ENCODE data around the gene A2M.

A2M gene

GRCh38 chr12:9077152-9078031, 38.3 kb downstream of the A2M start:
- Histone ChIP-seq H3K27ac (ENCODE audit: low read length) (no peak overlapping the region), H3K4me3 (ENCODE audit: low read length) (no peak overlapping the region), H3K36me3 (ENCODE audit: control insufficient read depth, low read depth, low read length) (no peaks in the 10 kb centered on the region), H3K9me3 (ENCODE audit: control insufficient read depth, low read depth, low read length) (no peaks in the 10 kb centered on the region), H3K9ac (ENCODE audit: low read length) (no peak overlapping the region), H3K27me3 (ENCODE audit: control insufficient read depth, insufficient read depth, low read length) (no peaks in the 10 kb centered on the region), H3K4me1 (ENCODE audit: control insufficient read depth, low read depth, low read length) (no peaks in the 10 kb centered on the region)

GRCh38 chr12:9076733-9077132, 39.0 kb downstream of the A2M start:
- Histone ChIP-seq H3K4me3 (ENCODE audit: low read length) (no peak overlapping the region), H3K27ac (ENCODE audit: low read length) (no peak overlapping the region), H3K36me3 (ENCODE audit: control insufficient read depth, low read depth, low read length) (no peaks in the 10 kb centered on the region), H3K9me3 (ENCODE audit: control insufficient read depth, low read depth, low read length) (no peaks in the 10 kb centered on the region), H3K9ac (ENCODE audit: low read length) (no peak overlapping the region), H3K4me1 (ENCODE audit: control insufficient read depth, low read depth, low read length) (no peaks in the 10 kb centered on the region), H3K27me3 (ENCODE audit: control insufficient read depth, insufficient read depth, low read length) (no peaks in the 10 kb centered on the region)

- Histone ChIP-seq H3K27ac (ENCODE audit: low read length) (no peak overlapping the region), H3K27me3 (ENCODE audit: control insufficient read depth, insufficient read depth, low read length) (no peaks in the 10 kb centered on the region), H3K9ac (ENCODE audit: low read length) (no peak overlapping the region), H3K9me3 (ENCODE audit: control insufficient read depth, low read depth, low read length) (no peaks in the 10 kb centered on the region), H3K4me3 (ENCODE audit: low read length) (no peak overlapping the region), H3K4me1 (ENCODE audit: control insufficient read depth, low read depth, low read length) (no peaks in the 10 kb centered on the region), H3K36me3 (ENCODE audit: control insufficient read depth, low read depth, low read length) (no peaks in the 10 kb centered on the region)
These were observed 40.6 kb downstream of the A2M start for GRCh38 chr12:9075138-9075535.

GRCh38 chr12:9074484-9075137, 41.1 kb downstream of the A2M start:
- H3K9me3 ChIP-seq (ENCODE audit: control insufficient read depth, low read depth, low read length), result no peaks in the 10 kb centered on the region
- no peaks in the 10 kb centered on the region for H3K36me3 ChIP-seq (ENCODE audit: control insufficient read depth, low read depth, low read length)
- H3K4me1 ChIP-seq (ENCODE audit: control insufficient read depth, low read depth, low read length), result no peaks in the 10 kb centered on the region
- no peak overlapping the region for H3K4me3 ChIP-seq (ENCODE audit: low read length)
- no peak overlapping the region for H3K9ac ChIP-seq (ENCODE audit: low read length)
- no peaks in the 10 kb centered on the region for H3K27me3 ChIP-seq (ENCODE audit: control insufficient read depth, insufficient read depth, low read length)
- no peak overlapping the region for H3K27ac ChIP-seq (ENCODE audit: low read length)

- no peak overlapping the region for H3K27ac ChIP-seq (ENCODE audit: low read length)
- no peaks in the 10 kb centered on the region for H3K9me3 ChIP-seq (ENCODE audit: control insufficient read depth, low read depth, low read length)
- no peak overlapping the region for H3K4me3 ChIP-seq (ENCODE audit: low read length)
- H3K4me1 ChIP-seq (ENCODE audit: control insufficient read depth, low read depth, low read length), result no peaks in the 10 kb centered on the region
- H3K36me3 ChIP-seq (ENCODE audit: control insufficient read depth, low read depth, low read length), result no peaks in the 10 kb centered on the region
- H3K9ac ChIP-seq (ENCODE audit: low read length), result no peak overlapping the region
- no peaks in the 10 kb centered on the region for H3K27me3 ChIP-seq (ENCODE audit: control insufficient read depth, insufficient read depth, low read length)
These were observed 42.6 kb downstream of the A2M start for GRCh38 chr12:9073076-9073475.

GRCh38 chr12:9072481-9073038, 43.2 kb downstream of the A2M start:
- no peaks in the 10 kb centered on the region for H3K27me3 ChIP-seq (ENCODE audit: control insufficient read depth, insufficient read depth, low read length)
- H3K4me3 ChIP-seq (ENCODE audit: low read length), result no peak overlapping the region
- H3K4me1 ChIP-seq (ENCODE audit: control insufficient read depth, low read depth, low read length), result no peaks in the 10 kb centered on the region
- H3K27ac ChIP-seq (ENCODE audit: low read length), result no peak overlapping the region
- no peak overlapping the region for H3K9ac ChIP-seq (ENCODE audit: low read length)
- no peaks in the 10 kb centered on the region for H3K36me3 ChIP-seq (ENCODE audit: control insufficient read depth, low read depth, low read length)
- no peaks in the 10 kb centered on the region for H3K9me3 ChIP-seq (ENCODE audit: control insufficient read depth, low read depth, low read length)

GRCh38 chr12:9071969-9072368, 43.8 kb downstream of the A2M start:
- H3K4me3 ChIP-seq (ENCODE audit: low read length), result no peak overlapping the region
- no peaks in the 10 kb centered on the region for H3K27me3 ChIP-seq (ENCODE audit: control insufficient read depth, insufficient read depth, low read length)
- no peak overlapping the region for H3K9ac ChIP-seq (ENCODE audit: low read length)
- H3K27ac ChIP-seq (ENCODE audit: low read length), result no peak overlapping the region
- H3K4me1 ChIP-seq (ENCODE audit: control insufficient read depth, low read depth, low read length), result no peaks in the 10 kb centered on the region
- no peaks in the 10 kb centered on the region for H3K9me3 ChIP-seq (ENCODE audit: control insufficient read depth, low read depth, low read length)
- H3K36me3 ChIP-seq (ENCODE audit: control insufficient read depth, low read depth, low read length), result no peaks in the 10 kb centered on the region

GRCh38 chr12:9071518-9071917, 44.2 kb downstream of the A2M start:
- no peaks in the 10 kb centered on the region for H3K36me3 ChIP-seq (ENCODE audit: control insufficient read depth, low read depth, low read length)
- H3K9ac ChIP-seq (ENCODE audit: low read length), result no peak overlapping the region
- H3K4me1 ChIP-seq (ENCODE audit: control insufficient read depth, low read depth, low read length), result no peaks in the 10 kb centered on the region
- H3K27me3 ChIP-seq (ENCODE audit: control insufficient read depth, insufficient read depth, low read length), result no peaks in the 10 kb centered on the region
- no peaks in the 10 kb centered on the region for H3K9me3 ChIP-seq (ENCODE audit: control insufficient read depth, low read depth, low read length)
- H3K27ac ChIP-seq (ENCODE audit: low read length), result no peak overlapping the region
- H3K4me3 ChIP-seq (ENCODE audit: low read length), result no peak overlapping the region

- no peaks in the 10 kb centered on the region for H3K36me3 ChIP-seq (ENCODE audit: control insufficient read depth, low read depth, low read length)
- no peaks in the 10 kb centered on the region for H3K4me1 ChIP-seq (ENCODE audit: control insufficient read depth, low read depth, low read length)
- H3K27me3 ChIP-seq (ENCODE audit: control insufficient read depth, insufficient read depth, low read length), result no peaks in the 10 kb centered on the region
- H3K27ac ChIP-seq (ENCODE audit: low read length), result no peak overlapping the region
- no peak overlapping the region for H3K4me3 ChIP-seq (ENCODE audit: low read length)
- H3K9me3 ChIP-seq (ENCODE audit: control insufficient read depth, low read depth, low read length), result no peaks in the 10 kb centered on the region
- no peak overlapping the region for H3K9ac ChIP-seq (ENCODE audit: low read length)
These were observed 45.4 kb downstream of the A2M start for GRCh38 chr12:9070351-9070750.

GRCh38 chr12:9068600-9068999, 47.1 kb downstream of the A2M start:
- Histone ChIP-seq H3K4me1 (ENCODE audit: control insufficient read depth, low read depth, low read length) (peaks cover 4% of the 10 kb centered on the region), H3K9ac (ENCODE audit: low read length) (no peak overlapping the region), H3K27ac (ENCODE audit: low read length) (no peak overlapping the region), H3K4me3 (ENCODE audit: low read length) (no peak overlapping the region), H3K36me3 (ENCODE audit: control insufficient read depth, low read depth, low read length) (no peaks in the 10 kb centered on the region), H3K9me3 (ENCODE audit: control insufficient read depth, low read depth, low read length) (no peaks in the 10 kb centered on the region), H3K27me3 (ENCODE audit: control insufficient read depth, insufficient read depth, low read length) (no peaks in the 10 kb centered on the region)

GRCh38 chr12:9068086-9068485, 47.6 kb downstream of the A2M start:
- Histone ChIP-seq H3K4me1 (ENCODE audit: control insufficient read depth, low read depth, low read length) (peaks cover 7% of the 10 kb centered on the region), H3K9ac (ENCODE audit: low read length) (no peak overlapping the region), H3K27ac (ENCODE audit: low read length) (no peak overlapping the region), H3K36me3 (ENCODE audit: control insufficient read depth, low read depth, low read length) (no peaks in the 10 kb centered on the region), H3K27me3 (ENCODE audit: control insufficient read depth, insufficient read depth, low read length) (no peaks in the 10 kb centered on the region), H3K9me3 (ENCODE audit: control insufficient read depth, low read depth, low read length) (no peaks in the 10 kb centered on the region), H3K4me3 (ENCODE audit: low read length) (no peak overlapping the region)

Data from iPS-18a (cell line).